Inflammatory macrophage treated with lipopolysaccharide for 4 hours (primary cell): Measurements from ENCODE around the gene CACNG1.

Experiments used
- DNase-seq: peaks from one replicate; pipeline ENCODE4 v3.0.0-alpha.2; 2020

Gene CACNG1

DNA sequence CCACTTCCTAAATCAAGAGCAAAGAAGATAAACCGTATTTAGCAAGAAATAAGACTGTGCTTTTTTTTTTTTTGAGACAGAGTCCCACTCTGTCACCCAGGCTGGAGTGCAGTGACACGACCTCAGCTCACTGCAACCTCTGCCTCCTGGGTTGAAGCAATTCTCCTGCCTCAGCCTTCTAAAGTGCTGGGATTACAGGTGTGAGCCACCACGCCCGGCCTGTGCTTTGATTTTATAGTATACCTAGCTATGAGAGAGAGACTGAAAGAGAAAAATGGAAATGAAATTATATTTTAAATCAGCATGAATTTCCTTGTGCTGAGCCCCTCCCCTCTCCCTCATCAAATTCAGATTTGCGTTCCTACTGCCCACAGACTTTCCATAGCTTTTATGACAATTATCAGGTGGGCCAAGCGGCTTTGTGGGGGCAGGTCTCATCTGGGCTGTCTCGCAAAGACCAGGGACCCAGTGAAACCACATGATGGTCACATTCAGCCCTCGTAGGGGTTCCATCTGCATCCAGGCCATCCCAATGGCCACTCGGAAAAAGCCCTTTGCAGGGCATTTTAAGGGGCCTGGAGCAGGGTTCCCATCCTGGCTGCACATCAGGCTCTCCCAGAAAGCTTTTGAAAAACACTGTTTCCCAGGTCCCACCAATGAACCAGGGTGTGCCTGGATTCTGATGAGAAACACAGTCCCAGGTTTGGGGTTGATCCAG is 8.5 kb downstream of the CACNG1 start:
- DNase-seq: no peak

GRCh38 chr17:67053438-67054000 is 9.2 kb downstream of the CACNG1 start:
- no peak for DNase-seq

GRCh38 chr17:67054011-67054591 is 9.7 kb downstream of the CACNG1 start:
- no peak for DNase-seq

DNA sequence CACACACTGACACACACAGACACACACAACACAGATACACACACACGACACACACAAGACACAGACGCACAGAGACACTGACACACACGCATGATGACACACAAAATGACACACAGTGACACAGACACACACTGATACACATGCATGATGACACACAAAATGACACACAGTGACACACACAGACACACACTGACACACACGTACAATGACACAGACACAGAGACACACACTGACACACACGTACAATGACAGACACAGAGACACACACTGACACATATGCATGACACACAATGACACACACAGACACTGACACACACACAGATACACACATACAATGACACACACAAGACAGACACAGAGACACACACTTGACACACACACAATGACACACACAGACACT is 10.3 kb downstream of the CACNG1 start:
- no peak for DNase-seq

DNA sequence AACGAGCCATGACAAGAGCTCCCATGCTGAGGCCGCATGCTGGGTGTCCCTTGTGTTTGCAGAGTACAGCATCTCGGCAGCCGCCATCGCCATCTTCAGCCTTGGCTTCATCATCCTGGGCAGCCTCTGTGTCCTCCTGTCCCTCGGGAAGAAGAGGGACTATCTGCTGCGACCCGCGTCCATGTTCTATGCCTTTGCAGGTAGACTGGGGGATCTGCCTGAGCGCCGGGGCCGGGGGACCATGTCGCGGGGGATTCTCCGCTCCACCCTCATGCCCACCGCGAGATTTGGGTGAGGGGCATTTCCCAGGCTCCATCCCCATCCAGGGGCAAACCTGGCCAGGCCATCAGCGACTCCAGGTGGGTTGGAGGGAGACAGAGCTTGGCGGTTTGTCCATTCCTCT is 10.7 kb downstream of the CACNG1 start:
- DNase-seq: no peak

DNA sequence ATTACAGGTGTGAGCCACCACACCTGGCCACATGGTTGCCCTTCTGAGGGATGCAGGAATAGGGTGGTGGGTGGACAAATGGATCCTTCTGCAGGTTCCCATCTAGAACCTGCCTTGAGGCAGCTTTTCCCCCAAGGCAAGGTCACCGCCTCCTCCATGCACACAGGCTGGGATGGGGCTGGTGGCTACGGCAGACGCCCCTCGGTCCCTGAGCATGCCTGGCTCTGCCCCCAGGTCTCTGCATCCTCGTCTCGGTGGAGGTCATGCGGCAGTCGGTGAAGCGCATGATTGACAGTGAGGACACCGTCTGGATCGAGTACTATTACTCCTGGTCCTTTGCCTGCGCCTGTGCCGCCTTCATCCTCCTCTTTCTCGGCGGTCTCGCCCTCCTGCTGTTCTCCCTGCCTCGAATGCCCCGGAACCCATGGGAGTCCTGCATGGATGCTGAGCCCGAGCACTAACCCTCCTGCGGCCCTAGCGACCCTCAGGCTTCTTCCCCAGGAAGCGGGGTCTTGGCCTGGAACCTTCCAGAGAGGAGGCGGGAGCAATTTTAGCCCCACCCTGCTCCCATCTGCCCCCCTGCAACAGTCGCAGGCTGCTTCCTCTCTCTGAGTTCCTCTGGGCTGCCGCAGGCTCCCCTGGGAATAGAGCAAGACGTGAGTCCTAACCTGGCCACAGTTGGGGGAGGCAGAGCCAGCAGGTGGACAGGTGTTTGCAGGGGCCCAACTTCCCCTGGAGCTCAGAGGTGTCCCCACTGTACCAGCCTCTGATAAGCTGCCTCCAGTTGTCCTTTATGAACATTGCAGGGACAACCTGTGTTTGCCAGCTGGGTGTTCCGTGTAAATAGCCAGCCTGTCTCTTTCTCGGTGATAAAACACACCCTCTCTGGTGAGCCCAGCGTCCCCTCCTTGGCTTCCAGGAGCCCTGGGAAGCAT is 11.7 kb downstream of the CACNG1 start:
- no peak for DNase-seq

- no peak for DNase-seq
Observed at GRCh38 chr17:67056746-67057490, 12.6 kb downstream of the CACNG1 start.

GRCh38 chr17:67058036-67058435 is 13.7 kb downstream of the CACNG1 start:
- DNase-seq: no peak

GRCh38 chr17:67059372-67059771 is 15.0 kb downstream of the CACNG1 start:
- DNase-seq: no peak

DNA sequence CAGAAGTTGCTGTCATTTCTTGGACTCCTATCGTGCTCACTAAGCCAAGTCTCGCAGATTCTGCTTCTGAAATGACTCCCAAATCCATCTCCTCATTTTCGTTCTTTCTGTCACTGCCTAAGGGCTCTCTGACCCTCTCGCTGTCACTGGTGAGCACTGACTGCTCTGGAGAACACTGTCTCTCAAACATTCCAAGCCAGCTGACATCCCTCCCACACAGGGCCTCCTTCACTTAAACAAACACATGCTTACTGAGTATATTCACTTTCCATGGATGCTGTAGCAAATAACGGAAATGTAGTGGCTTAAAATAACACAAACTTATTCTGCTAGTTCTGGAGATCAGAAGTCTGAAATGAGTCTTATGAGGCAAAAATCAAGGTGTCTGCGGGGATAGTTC is 18.8 kb downstream of the CACNG1 start:
- DNase-seq: no peak

DNA sequence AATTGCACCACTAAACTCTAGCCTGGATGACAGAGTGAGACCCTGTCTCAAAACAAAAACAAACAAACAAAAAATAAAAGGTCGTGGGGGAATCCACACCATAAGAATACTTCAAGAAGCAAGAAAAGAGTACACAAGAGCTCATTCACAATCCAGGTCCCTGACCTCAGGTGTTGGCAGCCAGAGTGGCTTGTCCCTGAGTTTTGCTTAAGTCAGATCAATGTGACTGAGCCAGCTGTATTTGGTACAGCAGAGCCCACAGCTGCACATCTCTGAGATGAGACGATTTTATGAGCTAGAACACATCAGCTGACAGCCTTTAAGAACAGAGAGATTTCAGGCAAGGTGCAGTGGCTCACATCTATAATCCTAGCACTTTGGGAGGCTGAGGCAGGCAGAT is 22.4 kb downstream of the CACNG1 start:
- no peak for DNase-seq

- DNase-seq: no peak
Observed at GRCh38 chr17:67067571-67068482, 23.5 kb downstream of the CACNG1 start.

- no peak for DNase-seq
Observed at GRCh38 chr17:67068999-67069398, 24.6 kb downstream of the CACNG1 start.

- DNase-seq: no peak
Observed at GRCh38 chr17:67069603-67070136, 25.3 kb downstream of the CACNG1 start.

DNA sequence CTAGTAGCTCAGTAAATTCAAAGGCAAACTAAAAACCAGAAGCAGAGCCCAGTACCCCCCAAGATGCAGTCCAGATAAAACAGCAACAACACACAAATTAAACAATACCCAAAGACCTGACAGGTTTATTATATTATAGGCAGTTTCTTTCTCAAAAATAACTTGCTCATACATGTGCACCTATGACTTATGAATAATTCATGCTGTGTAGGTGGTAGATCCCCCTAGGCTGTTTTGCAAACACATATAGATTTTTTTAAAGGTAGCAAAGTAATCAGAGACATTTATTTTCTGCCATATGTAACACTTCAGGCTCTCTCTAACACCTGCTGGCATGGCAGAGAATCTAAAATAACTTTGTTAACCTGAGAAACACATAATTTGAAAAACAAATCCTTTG is 27.2 kb downstream of the CACNG1 start:
- DNase-seq: no peak

- DNase-seq: no peak
Observed at GRCh38 chr17:67072885-67073284, 28.5 kb downstream of the CACNG1 start.

DNA sequence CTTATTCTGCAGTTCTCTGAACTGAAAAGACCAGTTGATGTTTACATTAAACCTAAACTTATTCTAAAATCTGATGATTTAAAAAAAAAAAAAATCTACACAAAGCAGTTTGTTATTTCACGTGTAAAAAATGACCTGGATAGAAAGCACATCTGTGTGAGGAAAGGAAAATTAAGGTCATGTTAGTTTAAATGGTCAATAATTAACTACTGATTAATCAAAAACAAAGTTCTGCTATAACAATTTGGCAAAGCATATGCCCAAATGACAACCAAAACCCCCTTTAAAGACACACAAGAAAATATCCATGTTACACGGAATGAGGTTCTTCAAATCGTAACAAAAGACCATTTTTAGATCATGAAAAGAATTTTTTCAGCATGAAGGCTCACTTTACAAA is 30.4 kb downstream of the CACNG1 start:
- no peak for DNase-seq

DNA sequence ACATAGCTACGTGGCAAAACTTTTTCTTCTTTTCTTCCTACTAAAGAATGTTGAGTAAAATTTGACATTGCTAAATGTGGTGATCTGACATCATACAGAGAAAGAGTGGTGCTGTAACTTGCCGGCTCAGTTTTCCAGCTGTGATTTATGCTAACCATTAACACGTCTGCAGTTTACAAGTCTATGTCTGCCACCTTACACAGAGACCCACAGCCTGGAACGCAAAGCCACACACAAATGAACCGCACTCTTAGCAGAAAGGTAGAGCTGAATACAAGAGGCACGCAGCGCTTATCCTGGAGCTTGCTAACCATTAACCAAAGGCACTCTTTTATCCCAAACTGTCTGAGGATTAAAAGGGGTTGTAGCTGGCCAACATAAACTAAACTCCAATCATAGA is 31.9 kb downstream of the CACNG1 start:
- DNase-seq: no peak

GRCh38 chr17:67078292-67078691 is 33.9 kb downstream of the CACNG1 start:
- no peak for DNase-seq

GRCh38 chr17:67079491-67079890 is 35.1 kb downstream of the CACNG1 start:
- DNase-seq: no peak

DNA sequence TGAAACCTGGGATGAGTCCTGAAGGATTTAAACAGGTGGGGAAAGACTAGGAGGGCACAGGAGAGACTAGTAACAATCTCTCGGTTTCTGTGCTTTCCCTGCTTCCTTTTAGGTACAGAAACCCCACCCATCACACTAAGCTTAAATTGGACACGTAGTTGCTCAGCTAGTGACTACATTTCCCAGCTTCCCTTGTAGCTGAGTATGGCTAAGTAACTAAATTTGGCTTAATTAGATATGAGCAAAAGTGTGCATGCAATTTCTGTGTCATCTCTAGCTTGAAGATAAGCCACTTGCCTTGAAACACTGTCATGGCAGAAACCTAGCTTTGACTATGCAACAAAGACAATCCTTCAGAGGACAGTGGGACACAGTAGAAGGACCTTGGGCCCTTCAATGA is 36.5 kb downstream of the CACNG1 start:
- DNase-seq: no peak
